ENCODE data around the gene FTMT.

GRCh38 chr5:121816164-121816563 is 35.5 kb upstream of the FTMT start:
- no peak for TF ChIP-seq CTCF (IDR thresholded peaks at IDR 0.05; ENCODE audit: low read depth, low read length)
- no peak for TF ChIP-seq EZH2phosphoT487 (IDR thresholded peaks at IDR 0.05; ENCODE audit: low read depth)

All from OCI-LY3 (cell line).